Measurements from ENCODE around the gene UPK3B. TPM values are rescaled to one million over a fixed set of nuclear protein-coding genes. Genes with fewer than 3 reads are reported as not detected.
"Not testable (repeated sequence)": the region's sequence is repeated elsewhere in the genome, so short reads cannot be mapped to it uniquely, and the experiment has no call there.

The UPK3B gene
- total and polyA plus RNA-seq, 10 of the 15 experiments (the other 5 are each of a cell fraction or from before 2014, with no cell fraction given) = 0.16 to 0.72 (median 0.27) TPM; not detected in 5

DNA sequence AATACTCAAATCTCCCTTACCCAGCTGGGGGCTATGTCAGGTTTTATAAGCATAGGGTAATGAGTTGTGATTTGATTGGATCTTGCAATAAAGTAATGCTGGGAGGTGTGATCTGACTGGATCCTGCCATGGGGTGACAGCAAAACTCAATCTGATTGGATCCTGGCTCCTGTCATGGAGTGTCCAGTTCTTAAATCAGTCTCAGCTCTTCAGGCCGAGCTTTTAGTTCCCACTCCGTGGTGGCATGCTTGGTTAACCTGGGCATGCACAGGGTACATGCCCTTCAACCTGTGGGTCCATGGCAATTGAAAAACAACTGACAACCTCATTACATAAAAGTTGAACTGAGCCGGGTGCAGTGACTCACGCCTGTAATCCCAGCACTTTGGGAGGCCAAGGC, 15.8 kb downstream of the UPK3B start:
- H3K27ac ChIP-seq (ENCODE audit: control insufficient read depth, insufficient read depth); CTCF ChIA-PET; H3K9ac ChIP-seq (ENCODE audit: control insufficient read depth, insufficient read depth, low read length); H3K79me2 ChIP-seq (ENCODE audit: control insufficient read depth, insufficient read depth, low read length); in situ Hi-C loops (cut with MboI); H3K36me3 ChIP-seq (ENCODE audit: control insufficient read depth in 2 of 2, insufficient read depth in 2 of 2, low read length in 1 of 2); H3K9me3 ChIP-seq (replicated peaks; ENCODE audit: control insufficient read depth, insufficient read depth, low read length); H2AFZ ChIP-seq (ENCODE audit: control insufficient read depth, low read depth, low read length); DNase-seq (ENCODE audit: low read depth, low spot score); BruUV-seq (replicated peaks); H4K20me1 ChIP-seq (ENCODE audit: control insufficient read depth, insufficient read depth); H3K4me1 ChIP-seq (ENCODE audit: control insufficient read depth, insufficient read depth, low read length); SMC1A ChIA-PET (ENCODE audit: uncharacterized antibody, unreplicated experiment); H3K27me3 ChIP-seq (replicated peaks in 1 of 2; ENCODE audit: control insufficient read depth in 2 of 2, insufficient read depth in 2 of 2, low read length in 1 of 2); FAIRE-seq; RAD21 ChIA-PET (ENCODE audit: unreplicated experiment); intact Hi-C loops (cut with micrococcal nuclease; ENCODE audit: unreplicated experiment); H3K4me2 ChIP-seq (ENCODE audit: control insufficient read depth, insufficient read depth); H3K4me3 ChIP-seq: not testable (repeated sequence)
- POLR2A ChIA-PET = interaction anchor here (0.6 kb wide), 1 partner anchor 57 kb away, joined by 3 read pairs; no protein-coding TSS in a partner anchor
- ATAC-seq = peak; percentile 64
- WGBS (ENCODE audit: insufficient coverage, insufficient replicate concordance, low lambda C conversion rate, missing lambda C conversion rate) = 4% methylated on average over 2 of the region's 4 CpGs

DNA sequence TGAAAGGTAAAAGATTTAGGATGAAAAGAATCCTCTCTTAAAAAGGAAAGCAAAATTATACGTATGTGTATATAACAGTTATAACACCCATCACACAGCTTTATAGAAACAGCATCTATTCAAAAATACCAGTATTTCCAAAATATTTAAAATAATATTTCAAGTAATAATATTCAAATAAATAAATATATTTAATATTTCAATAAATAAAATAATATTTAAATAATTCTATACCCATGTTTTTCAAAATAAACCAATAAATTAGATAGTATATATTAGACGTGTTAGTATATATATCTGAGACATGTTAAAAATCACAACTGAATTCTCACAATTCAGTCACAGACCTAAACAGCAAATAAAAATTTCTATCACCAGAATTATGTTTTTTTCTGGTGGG, 21.3 kb downstream of the UPK3B start:
- DNase-seq (ENCODE audit: low read depth, low spot score); H4K20me1 ChIP-seq (ENCODE audit: control insufficient read depth, insufficient read depth); H2AFZ ChIP-seq (ENCODE audit: control insufficient read depth, low read depth, low read length); H3K79me2 ChIP-seq (ENCODE audit: control insufficient read depth, insufficient read depth, low read length); H3K9me3 ChIP-seq (replicated peaks; ENCODE audit: control insufficient read depth, insufficient read depth, low read length); RAD21 ChIA-PET (ENCODE audit: unreplicated experiment); FAIRE-seq; intact Hi-C loops (cut with micrococcal nuclease; ENCODE audit: unreplicated experiment); ATAC-seq; CTCF ChIA-PET; BruUV-seq (replicated peaks); H3K36me3 ChIP-seq (ENCODE audit: control insufficient read depth in 2 of 2, insufficient read depth in 2 of 2, low read length in 1 of 2); in situ Hi-C loops (cut with MboI); SMC1A ChIA-PET (ENCODE audit: uncharacterized antibody, unreplicated experiment); POLR2A ChIA-PET; H3K4me1 ChIP-seq (ENCODE audit: control insufficient read depth, insufficient read depth, low read length); H3K9ac ChIP-seq (ENCODE audit: control insufficient read depth, insufficient read depth, low read length); H3K27me3 ChIP-seq (replicated peaks in 1 of 2; ENCODE audit: control insufficient read depth in 2 of 2, insufficient read depth in 2 of 2, low read length in 1 of 2); H3K4me3 ChIP-seq; H3K4me2 ChIP-seq (ENCODE audit: control insufficient read depth, insufficient read depth); H3K27ac ChIP-seq (ENCODE audit: control insufficient read depth, insufficient read depth): not testable (repeated sequence)
- WGBS (ENCODE audit: insufficient coverage, insufficient replicate concordance, low lambda C conversion rate, missing lambda C conversion rate) = 60% methylated on average over 2 of the region's 2 CpGs

DNA sequence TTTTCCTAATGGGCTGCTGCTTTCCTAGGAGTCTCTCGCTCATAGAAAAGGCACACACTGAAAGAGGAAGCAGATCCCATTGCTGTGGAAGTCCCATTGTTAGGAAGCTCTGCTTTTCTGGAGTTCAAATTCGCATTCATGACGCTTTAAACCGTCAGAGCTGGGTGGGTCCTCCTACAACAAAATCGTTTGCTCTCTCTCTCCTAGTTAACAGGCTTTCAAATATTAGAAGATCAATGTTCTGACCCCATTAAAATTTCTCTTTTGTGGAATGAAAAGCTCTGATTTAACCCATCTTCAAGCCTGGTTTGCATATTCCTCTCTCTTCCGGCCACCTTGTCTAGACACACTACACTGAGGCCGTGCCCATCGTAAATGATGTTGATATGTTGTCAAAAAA, 32.8 kb downstream of the UPK3B start, which contains the start of gene SPDYE16:
Gene SPDYE16, minus strand, starts transcription at position 101 of the 400 bp plus-strand sequence. CDS start 1,838 bp downstream, outside the sequence.
- H3K4me1 ChIP-seq (ENCODE audit: control insufficient read depth, insufficient read depth, low read length); H3K36me3 ChIP-seq (ENCODE audit: control insufficient read depth in 2 of 2, insufficient read depth in 2 of 2, low read length in 1 of 2); H3K4me2 ChIP-seq (ENCODE audit: control insufficient read depth, insufficient read depth); CTCF ChIA-PET; ATAC-seq; H4K20me1 ChIP-seq (ENCODE audit: control insufficient read depth, insufficient read depth); H3K27ac ChIP-seq (ENCODE audit: control insufficient read depth, insufficient read depth); FAIRE-seq; DNase-seq (ENCODE audit: low read depth, low spot score); BruUV-seq (replicated peaks); intact Hi-C loops (cut with micrococcal nuclease; ENCODE audit: unreplicated experiment); H3K9me3 ChIP-seq (replicated peaks; ENCODE audit: control insufficient read depth, insufficient read depth, low read length); H3K9ac ChIP-seq (ENCODE audit: control insufficient read depth, insufficient read depth, low read length); in situ Hi-C loops (cut with MboI); RAD21 ChIA-PET (ENCODE audit: unreplicated experiment); H2AFZ ChIP-seq (ENCODE audit: control insufficient read depth, low read depth, low read length); H3K79me2 ChIP-seq (ENCODE audit: control insufficient read depth, insufficient read depth, low read length); SMC1A ChIA-PET (ENCODE audit: uncharacterized antibody, unreplicated experiment); H3K27me3 ChIP-seq (replicated peaks in 1 of 2; ENCODE audit: control insufficient read depth in 2 of 2, insufficient read depth in 2 of 2, low read length in 1 of 2); H3K4me3 ChIP-seq; POLR2A ChIA-PET: not testable (repeated sequence)
- WGBS (ENCODE audit: insufficient coverage, insufficient replicate concordance, low lambda C conversion rate, missing lambda C conversion rate) = no CpG with 5 or more reads among the region's 8 CpGs

All from GM12878 (cell line).